ENCODE data around the gene CDKN2AIPNL. TPM values are rescaled to one million over a fixed set of nuclear protein-coding genes. Genes with fewer than 3 reads are reported as not detected.
A peak's percentile ranks its signal among the peaks of the same experiment; 100 is the strongest.

Gene CDKN2AIPNL
- total and polyA plus RNA-seq, 2 of the 13 experiments (the other 11 are each of a cell fraction or from before 2014, with no cell fraction given), result 17.4 to 46.5 TPM

DNA sequence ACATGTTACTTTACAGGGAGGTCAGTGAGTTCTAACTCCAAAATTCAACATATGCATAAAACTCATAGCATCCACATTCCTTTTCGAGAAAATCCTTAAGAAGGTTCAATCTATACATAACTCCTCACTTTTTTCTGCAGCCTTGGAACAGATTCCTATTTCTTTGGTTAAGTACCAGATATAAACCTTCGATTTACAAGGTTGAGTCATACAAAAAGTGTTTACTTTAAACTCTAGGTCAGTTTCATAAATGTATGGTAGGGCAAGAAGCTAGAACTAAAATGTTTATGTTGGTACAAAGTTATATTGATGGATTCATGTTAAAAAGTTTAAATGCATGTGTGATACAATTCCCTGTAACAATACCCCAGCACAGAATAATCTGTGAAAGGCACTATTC is 19.4 kb downstream of the CDKN2AIPNL start (continued):
- no peak for TF ChIP-seq NPAS2 (CRISPR knock-in tag; IDR thresholded peaks at IDR 0.05; ENCODE audit: borderline replicate concordance)
- TF ChIP-seq SIN3B (IDR thresholded peaks at IDR 0.05; ENCODE audit: low read length), result no peak
- TF ChIP-seq JUND (CRISPR knock-in tag; IDR thresholded peaks at IDR 0.05), result no peak
- TF ChIP-seq ZNF639 (CRISPR knock-in tag; conservative IDR thresholded peaks at IDR 0.05), result no peak
- TF ChIP-seq, protein P1, sequence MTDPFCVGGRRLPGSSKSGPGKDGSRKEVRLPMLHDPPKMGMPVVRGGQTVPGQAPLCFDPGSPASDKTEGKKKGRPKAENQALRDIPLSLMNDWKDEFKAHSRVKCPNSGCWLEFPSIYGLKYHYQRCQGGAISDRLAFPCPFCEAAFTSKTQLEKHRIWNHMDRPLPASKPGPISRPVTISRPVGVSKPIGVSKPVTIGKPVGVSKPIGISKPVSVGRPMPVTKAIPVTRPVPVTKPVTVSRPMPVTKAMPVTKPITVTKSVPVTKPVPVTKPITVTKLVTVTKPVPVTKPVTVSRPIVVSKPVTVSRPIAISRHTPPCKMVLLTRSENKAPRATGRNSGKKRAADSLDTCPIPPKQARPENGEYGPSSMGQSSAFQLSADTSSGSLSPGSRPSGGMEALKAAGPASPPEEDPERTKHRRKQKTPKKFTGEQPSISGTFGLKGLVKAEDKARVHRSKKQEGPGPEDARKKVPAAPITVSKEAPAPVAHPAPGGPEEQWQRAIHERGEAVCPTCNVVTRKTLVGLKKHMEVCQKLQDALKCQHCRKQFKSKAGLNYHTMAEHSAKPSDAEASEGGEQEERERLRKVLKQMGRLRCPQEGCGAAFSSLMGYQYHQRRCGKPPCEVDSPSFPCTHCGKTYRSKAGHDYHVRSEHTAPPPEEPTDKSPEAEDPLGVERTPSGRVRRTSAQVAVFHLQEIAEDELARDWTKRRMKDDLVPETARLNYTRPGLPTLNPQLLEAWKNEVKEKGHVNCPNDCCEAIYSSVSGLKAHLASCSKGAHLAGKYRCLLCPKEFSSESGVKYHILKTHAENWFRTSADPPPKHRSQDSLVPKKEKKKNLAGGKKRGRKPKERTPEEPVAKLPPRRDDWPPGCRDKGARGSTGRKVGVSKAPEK (CRISPR knock-in tag; IDR thresholded peaks at IDR 0.05; ENCODE audit: borderline replicate concordance), result no peak

GRCh38 chr5:134387443-134387842 is 24.2 kb downstream of the CDKN2AIPNL start:
- Histone ChIP-seq H3K27me3 (ENCODE audit: control insufficient read depth in 1 of 2, insufficient read depth in 2 of 2, low read length in 2 of 2) (no peaks in the 10 kb centered on the region), H3K4me2 (ENCODE audit: low read depth, low read length) (no peak overlapping the region), H3K79me2 (ENCODE audit: insufficient read depth, low read length) (peaks cover 1% of the 10 kb centered on the region), H3K36me3 (replicated peaks in 1 of 2; ENCODE audit: control insufficient read depth in 1 of 2, insufficient read depth in 2 of 2, low read length in 2 of 2) (peaks cover 15 to 61% of the 10 kb centered on the region in 2 experiments), H2AFZ (ENCODE audit: low read length) (no peak overlapping the region), H3K9me3 (ENCODE audit: low read length) (no peaks in the 10 kb centered on the region), H3K4me3 (replicated peaks in 1 of 3; ENCODE audit: insufficient read depth in 1 of 3, low read depth in 2 of 3, low read length in 3 of 3) (no peak overlapping the region), H4K20me1 (ENCODE audit: insufficient read depth, low read length) (no peaks in the 10 kb centered on the region), H3K4me1 (ENCODE audit: insufficient read depth, low read length) (no peaks in the 10 kb centered on the region), H3K27ac (ENCODE audit: extremely low read length, insufficient read depth, low read length) (no peak overlapping the region), H3K9ac (ENCODE audit: insufficient read depth, low read depth, low read length) (no peak overlapping the region)
- in situ Hi-C loops (cut with HindIII; ENCODE audit: extremely low pct_ligation_motif_present, low pct_unique_long_range_greater_than_20kb), result no loop called here
- ChIA-PET POLR2A (no interaction called here), CTCF (ENCODE audit: low intra/inter-chr PET ratio, low total read pairs) (interaction anchor here (1.0 kb wide), 1 partner anchor 125 kb away, joined by 3 read pairs; no protein-coding TSS in a partner anchor)
- FAIRE-seq (no peak), DNase-seq (ENCODE audit: low spot score) (no peak), ATAC-seq (no peak)
- TF ChIP-seq ZNF614 (CRISPR knock-in tag; IDR thresholded peaks at IDR 0.05; ENCODE audit: borderline replicate concordance), result no peak
- TF ChIP-seq ZNF564 (CRISPR knock-in tag; IDR thresholded peaks at IDR 0.05), result peak; percentile 100
- BruUV-seq (replicated peaks), result no TSS peak
- intact Hi-C loops (cut with micrococcal nuclease; ENCODE audit: unreplicated experiment), result loop anchor here (10.0 kb wide), 1 partner anchor 203 kb away; no protein-coding TSS in a partner anchor
- WGBS (ENCODE audit: low lambda C conversion rate), result 100% methylated on average over 1 of the region's 1 CpG

Measured in HepG2 (cell line).